ENCODE results near the gene TNRC18.

DNA sequence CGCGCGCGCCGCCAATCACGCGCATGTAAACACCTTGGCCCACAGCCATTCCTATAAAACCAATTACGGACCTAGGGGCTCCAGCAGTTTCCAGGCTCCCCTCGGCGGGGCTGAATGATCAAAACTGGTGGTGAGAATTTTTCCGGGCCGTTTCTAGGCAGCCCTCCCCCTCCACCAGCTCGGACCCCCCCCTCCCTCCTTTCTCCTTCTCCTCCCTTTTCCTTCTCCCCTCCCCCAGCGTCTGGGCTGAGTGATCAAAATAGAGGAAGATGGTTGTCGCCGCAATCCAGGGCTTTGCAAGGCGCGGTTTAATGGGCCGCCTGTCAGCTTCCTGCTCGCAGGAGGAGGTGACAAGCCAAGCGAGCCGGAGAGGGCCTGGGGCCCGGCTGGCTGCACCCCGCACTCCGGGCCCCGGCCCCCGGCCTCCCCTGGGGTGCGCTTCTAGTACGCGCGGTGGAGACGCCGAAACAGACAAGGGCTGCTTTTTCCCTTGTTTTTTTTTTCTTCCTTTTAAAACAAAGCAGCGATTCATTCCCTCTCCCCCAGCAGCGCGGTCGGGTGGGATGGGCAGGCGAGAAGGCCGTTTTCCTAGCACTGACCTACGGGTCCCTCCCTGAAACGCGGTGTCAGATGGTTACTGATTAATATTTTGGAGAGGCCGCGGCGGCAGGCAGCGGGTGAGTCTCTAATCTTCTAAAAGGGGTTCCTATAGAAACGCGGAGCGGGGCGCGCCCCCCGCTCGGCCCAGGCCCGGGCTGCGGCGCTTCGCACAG, 528 bp upstream of the TNRC18 start:
- TF ChIP-seq EP300 (IDR thresholded peaks at IDR 0.05): no peak
- TF ChIP-seq, protein P1, sequence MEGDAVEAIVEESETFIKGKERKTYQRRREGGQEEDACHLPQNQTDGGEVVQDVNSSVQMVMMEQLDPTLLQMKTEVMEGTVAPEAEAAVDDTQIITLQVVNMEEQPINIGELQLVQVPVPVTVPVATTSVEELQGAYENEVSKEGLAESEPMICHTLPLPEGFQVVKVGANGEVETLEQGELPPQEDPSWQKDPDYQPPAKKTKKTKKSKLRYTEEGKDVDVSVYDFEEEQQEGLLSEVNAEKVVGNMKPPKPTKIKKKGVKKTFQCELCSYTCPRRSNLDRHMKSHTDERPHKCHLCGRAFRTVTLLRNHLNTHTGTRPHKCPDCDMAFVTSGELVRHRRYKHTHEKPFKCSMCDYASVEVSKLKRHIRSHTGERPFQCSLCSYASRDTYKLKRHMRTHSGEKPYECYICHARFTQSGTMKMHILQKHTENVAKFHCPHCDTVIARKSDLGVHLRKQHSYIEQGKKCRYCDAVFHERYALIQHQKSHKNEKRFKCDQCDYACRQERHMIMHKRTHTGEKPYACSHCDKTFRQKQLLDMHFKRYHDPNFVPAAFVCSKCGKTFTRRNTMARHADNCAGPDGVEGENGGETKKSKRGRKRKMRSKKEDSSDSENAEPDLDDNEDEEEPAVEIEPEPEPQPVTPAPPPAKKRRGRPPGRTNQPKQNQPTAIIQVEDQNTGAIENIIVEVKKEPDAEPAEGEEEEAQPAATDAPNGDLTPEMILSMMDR (IDR thresholded peaks at IDR 0.05): no peak
- TF ChIP-seq POLR2AphosphoS5 (IDR thresholded peaks at IDR 0.05): peak; percentile 80 to 89
